Parathyroid adenoma (tissue), 2 donors: ENCODE data around the gene KCNK3.

Source experiments
- H2AFZ ChIP-seq: fragments of 300-600 bp; sonication (generic); one replicate; pipeline ENCODE4 v1.7.0; 2017; ENCODE audit warnings: antibody characterized with exemption, mild to moderate bottlenecking
- H3K27ac ChIP-seq: fragments of 300-600 bp; sonication (generic); one replicate; pipeline ENCODE4 v1.7.0; 2017
- H3K27me3 ChIP-seq: fragments of 300-600 bp; sonication (generic); one replicate; pipeline ENCODE4 v1.7.0; 2017; ENCODE audit warnings: low read length; ENCODE audit not compliant: control insufficient read depth, insufficient read depth
- H3K36me3 ChIP-seq: fragments of 300-600 bp; sonication (generic); one replicate; pipeline ENCODE4 v1.7.0; 2017; ENCODE audit warnings: low read length; ENCODE audit not compliant: control insufficient read depth, insufficient read depth
- H3K4me1 ChIP-seq: fragments of 300-600 bp; sonication (generic); one replicate; pipeline ENCODE4 v1.7.0; 2017; ENCODE audit warnings: control low read depth
- H3K4me2 ChIP-seq: fragments of 300-600 bp; sonication (generic); one replicate; pipeline ENCODE4 v1.7.0; 2017; ENCODE audit warnings: low read length
- H3K4me3 ChIP-seq: fragments of 300-600 bp; sonication (generic); one replicate; pipeline ENCODE4 v1.7.0; 2017; ENCODE audit warnings: low read depth, low read length
- H3K79me2 ChIP-seq: fragments of 300-600 bp; sonication (generic); one replicate; pipeline ENCODE4 v1.7.0; 2017; ENCODE audit warnings: control low read depth
- H3K9ac ChIP-seq: fragments of 300-600 bp; sonication (generic); one replicate; pipeline ENCODE4 v1.7.0; 2017; ENCODE audit warnings: mild to moderate bottlenecking
- H3K9me3 ChIP-seq: fragments of 300-600 bp; sonication (generic); one replicate; pipeline ENCODE4 v1.7.0; 2017; ENCODE audit warnings: low read length; ENCODE audit not compliant: control insufficient read depth
- CTCF ChIP-seq: fragments of 300-600 bp; sonication (generic); IDR thresholded peaks from one replicate; pipeline ENCODE4 v1.7.0; 2017; ENCODE audit warnings: antibody characterized with exemption, mild to moderate bottlenecking
- donor health status: primary hyperparathyroidism.

Gene KCNK3

GRCh38 chr2:26706616-26707473, 14.3 kb downstream of the KCNK3 start:
- peaks cover 42% of the 10 kb centered on the region for H3K4me1 ChIP-seq
- H3K27ac ChIP-seq = no peak overlapping the region
- no peak for TF ChIP-seq CTCF

GRCh38 chr2:26707747-26708146, 15.2 kb downstream of the KCNK3 start:
- Histone ChIP-seq H3K9ac (no peak overlapping the region), H3K9me3 (no peaks in the 10 kb centered on the region), H2AFZ (no peak overlapping the region), H3K36me3 (no peaks in the 10 kb centered on the region), H3K79me2 (peaks cover 74% of the 10 kb centered on the region), H3K4me1 (peaks cover 44% of the 10 kb centered on the region), H3K27me3 (no peaks in the 10 kb centered on the region), H3K27ac (no peak overlapping the region), H3K4me2 (no peak overlapping the region), H3K4me3 (no peak overlapping the region)
- TF ChIP-seq CTCF = no peak

More at GRCh38 chr2:26706616-26707473, 14.3 kb downstream of the KCNK3 start:
- no peak overlapping the region for H3K9ac ChIP-seq
- H3K79me2 ChIP-seq = peaks cover 73% of the 10 kb centered on the region
- no peak overlapping the region for H3K4me2 ChIP-seq
- H3K9me3 ChIP-seq = no peaks in the 10 kb centered on the region
- H2AFZ ChIP-seq = no peak overlapping the region
- H3K27me3 ChIP-seq = no peaks in the 10 kb centered on the region
- H3K4me3 ChIP-seq = no peak overlapping the region
- H3K36me3 ChIP-seq = no peaks in the 10 kb centered on the region

GRCh38 chr2:26708457-26708856, 15.9 kb downstream of the KCNK3 start:
- Histone ChIP-seq H3K79me2 (peaks cover 74% of the 10 kb centered on the region), H3K4me2 (no peak overlapping the region), H3K4me3 (no peak overlapping the region), H3K9ac (no peak overlapping the region), H3K36me3 (no peaks in the 10 kb centered on the region), H2AFZ (no peak overlapping the region), H3K4me1 (peaks cover 48% of the 10 kb centered on the region), H3K9me3 (no peaks in the 10 kb centered on the region), H3K27me3 (no peaks in the 10 kb centered on the region), H3K27ac (no peak overlapping the region)
- TF ChIP-seq CTCF = no peak

- Histone ChIP-seq H3K79me2 (peaks cover 71% of the 10 kb centered on the region), H3K9ac (no peak overlapping the region), H2AFZ (no peak overlapping the region), H3K4me3 (no peak overlapping the region), H3K4me1 (peaks cover 48% of the 10 kb centered on the region), H3K4me2 (no peak overlapping the region), H3K9me3 (no peaks in the 10 kb centered on the region), H3K36me3 (no peaks in the 10 kb centered on the region), H3K27ac (no peak overlapping the region), H3K27me3 (no peaks in the 10 kb centered on the region)
- no peak for TF ChIP-seq CTCF
Measured at GRCh38 chr2:26709323-26710110, 17.0 kb downstream of the KCNK3 start.
